H9 (cell line): Measurements from ENCODE around the gene ARHGAP22. TPM values are rescaled to one million over a fixed set of nuclear protein-coding genes. Genes with fewer than 3 reads are reported as not detected.

Source experiments
- DNase-seq: peaks from one replicate; pipeline ENCODE4 v3.0.0-alpha.2; 2017
- H2AFZ ChIP-seq: one replicate; pipeline ENCODE4 v1.6.1; 2013; ENCODE audit warnings: mild to moderate bottlenecking, low read length, control low read depth, moderate library complexity
- H2AK5ac ChIP-seq: 2 replicates; pipeline ENCODE4 v1.6.1; 2013; ENCODE audit warnings: low read length, control low read depth, mixed read lengths; ENCODE audit not compliant: insufficient read length
- H2BK120ac ChIP-seq: one replicate; pipeline ENCODE4 v1.6.1; 2013; ENCODE audit warnings: low read depth, mild to moderate bottlenecking, low read length, control low read depth, inconsistent platforms; ENCODE audit not compliant: poor library complexity, severe bottlenecking
- H2BK12ac ChIP-seq: 2 replicates; pipeline ENCODE4 v1.6.1; 2013; ENCODE audit warnings: low read length, control low read depth, mixed read lengths, low read depth; ENCODE audit not compliant: insufficient read length
- H2BK15ac ChIP-seq: 2 replicates; pipeline ENCODE4 v1.6.1; 2013; ENCODE audit warnings: low read depth, low read length, control low read depth
- H2BK20ac ChIP-seq: one replicate; pipeline ENCODE4 v1.6.1; 2013; ENCODE audit warnings: low read depth, mild to moderate bottlenecking, low read length, control low read depth, inconsistent platforms; ENCODE audit not compliant: poor library complexity, severe bottlenecking
- H2BK5ac ChIP-seq: 2 replicates; pipeline ENCODE4 v1.6.1; 2013; ENCODE audit warnings: low read length, control low read depth, mixed read lengths; ENCODE audit not compliant: insufficient read length
- H3K14ac ChIP-seq: 2 replicates; pipeline ENCODE4 v1.6.1; 2013; ENCODE audit warnings: low read length, control low read depth; ENCODE audit not compliant: insufficient read depth
- H3K18ac ChIP-seq: 2 replicates; pipeline ENCODE4 v1.6.1; 2013; ENCODE audit warnings: low read depth, mild to moderate bottlenecking, mixed read lengths, low read length, control low read depth; ENCODE audit not compliant: insufficient read length
- H3K23ac ChIP-seq: 2 replicates; pipeline ENCODE4 v1.6.1; 2013; ENCODE audit warnings: low read length, control low read depth, mixed read lengths, low read depth; ENCODE audit not compliant: insufficient read length
- H3K23me2 ChIP-seq: 2 replicates; pipeline ENCODE4 v1.6.1; 2013; ENCODE audit warnings: low read depth, mild to moderate bottlenecking, mixed read lengths, low read length, control low read depth; ENCODE audit not compliant: insufficient read length, poor library complexity, severe bottlenecking
- H3K27ac ChIP-seq: 2 replicates; pipeline ENCODE4 v1.5.1; 2013; ENCODE audit warnings: low read length, control low read depth, mixed read lengths, low read depth; ENCODE audit not compliant: insufficient read length
- H3K27me3 ChIP-seq: 2 replicates; pipeline ENCODE4 v1.6.1; 2013; ENCODE audit warnings: low read length, control low read depth, inconsistent platforms; ENCODE audit not compliant: insufficient read depth
- H3K4ac ChIP-seq: 2 replicates; pipeline ENCODE4 v1.6.1; 2013; ENCODE audit warnings: low read depth, mild to moderate bottlenecking, control low read depth, inconsistent platforms, low read length, moderate library complexity
- H3K4me1 ChIP-seq: 2 replicates; pipeline ENCODE4 v1.6.1; 2013; ENCODE audit warnings: low read length, control low read depth, inconsistent platforms; ENCODE audit not compliant: insufficient read depth
- H3K4me2 ChIP-seq: 2 replicates; pipeline ENCODE4 v1.6.1; 2013; ENCODE audit warnings: low read length, control low read depth, mixed read lengths; ENCODE audit not compliant: insufficient read length, insufficient read depth
- H3K56ac ChIP-seq: 2 replicates; pipeline ENCODE4 v1.6.1; 2013; ENCODE audit warnings: low read depth, mild to moderate bottlenecking, mixed read lengths, low read length, control low read depth; ENCODE audit not compliant: insufficient read length
- H3K79me1 ChIP-seq: 2 replicates; pipeline ENCODE4 v1.6.1; 2013; ENCODE audit warnings: low read depth, mild to moderate bottlenecking, moderate library complexity, low read length, control low read depth, inconsistent platforms; ENCODE audit not compliant: insufficient read depth, poor library complexity, severe bottlenecking
- H3K79me2 ChIP-seq: 2 replicates; pipeline ENCODE4 v1.6.1; 2013; ENCODE audit warnings: low read length, control low read depth, inconsistent platforms; ENCODE audit not compliant: insufficient read depth
- H3K9ac ChIP-seq: 2 replicates; pipeline ENCODE4 v1.6.1; 2013; ENCODE audit warnings: low read length, control low read depth, mixed read lengths; ENCODE audit not compliant: insufficient read length; ENCODE audit errors: extremely low read depth
- H3K9me3 ChIP-seq: one replicate; pipeline ENCODE4 v1.6.1; 2013; ENCODE audit warnings: low read depth, low read length, inconsistent platforms; ENCODE audit not compliant: control insufficient read depth
- H3T11ph ChIP-seq: one replicate; pipeline ENCODE4 v1.6.1; 2013; ENCODE audit warnings: mild to moderate bottlenecking, low read length, control low read depth, inconsistent platforms
- H4K20me1 ChIP-seq: one replicate; pipeline ENCODE4 v1.6.1; 2013; ENCODE audit not compliant: control insufficient read depth, insufficient read length, insufficient read depth
- H4K5ac ChIP-seq: 2 replicates; pipeline ENCODE4 v1.6.1; 2013; ENCODE audit warnings: low read depth, mild to moderate bottlenecking, mixed read lengths, low read length, control low read depth; ENCODE audit not compliant: insufficient read length
- H4K8ac ChIP-seq: replicated peaks from 2 replicates; pipeline ENCODE4 v1.6.1; 2013; ENCODE audit warnings: low read length, control low read depth, mixed read lengths, low read depth; ENCODE audit not compliant: insufficient read length
- H4K91ac ChIP-seq: 2 replicates; pipeline ENCODE4 v1.6.1; 2013; ENCODE audit warnings: low read depth, mild to moderate bottlenecking, moderate library complexity, mixed read lengths, low read length, control low read depth; ENCODE audit not compliant: insufficient read length
- H3K27ac Mint-ChIP-seq, 3 experiments: 2 replicates in 2 of 3; 3 replicates in 1 of 3; pipeline ENCODE4 v1.8.0; 2020 to 2021; ENCODE audit warnings: mixed read lengths in 3 of 3, mild to moderate bottlenecking in 1 of 3, moderate library complexity in 1 of 3
- H3K27me3 Mint-ChIP-seq: 2 replicates; pipeline ENCODE4 v1.8.0; 2021; ENCODE audit warnings: low read depth, mild to moderate bottlenecking, moderate library complexity, mixed read lengths
- H3K36me3 Mint-ChIP-seq, 3 experiments: 2 replicates in 2 of 3; 3 replicates in 1 of 3; pipeline ENCODE4 v1.8.0; 2020 to 2021; ENCODE audit warnings: low read depth in 3 of 3, mixed read lengths in 3 of 3; ENCODE audit not compliant: insufficient read depth in 1 of 3
- H3K4me1 Mint-ChIP-seq, 2 experiments: 2 replicates each; pipeline ENCODE4 v1.8.0; 2020; ENCODE audit warnings: mixed read lengths in 2 of 2
- H3K4me3 Mint-ChIP-seq, 2 experiments: 2 replicates in 1 of 2; 3 replicates in 1 of 2; pipeline ENCODE4 v1.8.0; 2020 to 2021; ENCODE audit warnings: mild to moderate bottlenecking in 2 of 2, mixed read lengths in 2 of 2, moderate library complexity in 1 of 2
- H3K9me3 Mint-ChIP-seq, 2 experiments: 2 replicates in 1 of 2; 3 replicates in 1 of 2; pipeline ENCODE4 v1.8.0; 2020; ENCODE audit warnings: mild to moderate bottlenecking in 2 of 2, mixed read lengths in 2 of 2, moderate library complexity in 1 of 2
- WGBS: extraction: QIAGEN DNeasy Blood & Tissue Kit; methylation state at CpG from one replicate; pipeline ENCODE4 v1.1.7; 2013; ENCODE audit warnings: missing lambda C conversion rate, low lambda C conversion rate, mixed read lengths; ENCODE audit not compliant: insufficient read length; ENCODE audit errors: extremely low coverage; 5-methylcytosine and 5-hydroxymethylcytosine counted together
- total RNA-seq: library from RNA; stranded (reverse); gene quantifications from 2 replicates; pipeline ENCODE4 v1.2.1, GENCODE V29; 2021
- TF ChIP-seq, protein P1 (sequence below): fragments of 200-600 bp; sonication (generic); conservative IDR thresholded peaks from 3 replicates; pipeline ENCODE4 v1.8.0; 2021; ENCODE audit warnings: antibody characterized with exemption, mild to moderate bottlenecking

The ARHGAP22 gene
- total RNA-seq, 1 experiment from 2014 or later, result 7.4 TPM

DNA sequence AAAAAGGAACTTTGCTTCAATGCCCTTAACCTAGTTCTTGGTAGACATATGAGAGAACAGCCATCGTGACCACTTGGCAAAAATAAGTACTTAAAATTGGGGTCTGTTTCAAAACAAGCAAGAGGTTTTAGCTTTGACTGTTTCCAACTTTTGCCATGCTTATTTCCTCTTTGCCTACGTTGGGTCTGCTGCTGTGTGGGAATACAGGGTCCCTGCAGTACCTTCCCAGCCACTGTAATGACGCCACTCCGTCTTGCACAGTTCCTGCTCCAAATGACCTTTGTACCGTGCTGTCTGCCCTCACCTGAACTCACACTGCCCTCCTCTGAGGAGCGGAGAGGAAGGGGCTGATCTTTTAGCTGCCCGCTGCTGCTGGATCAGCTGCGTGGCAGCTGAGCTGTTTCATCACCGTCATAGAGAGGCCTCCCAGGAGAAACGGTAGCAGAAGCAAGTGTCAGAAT lies 165.3 kb downstream of the ARHGAP22 start:
- Histone ChIP-seq H3K23ac (no peak overlapping the region), H4K91ac (no peak overlapping the region), H4K20me1 (no peaks in the 10 kb centered on the region), H3K18ac (no peak overlapping the region), H3K4me2 (no peak overlapping the region), H3K9ac (no peak overlapping the region), H4K8ac (no peak overlapping the region), H2BK20ac (no peak overlapping the region), H2BK5ac (no peak overlapping the region), H2AFZ (no peak overlapping the region), H2BK15ac (no peak overlapping the region), H3K79me1 (no peaks in the 10 kb centered on the region), H2BK12ac (no peak overlapping the region), H2BK120ac (no peak overlapping the region), H3K9me3 (no peaks in the 10 kb centered on the region), H3K23me2 (no peaks in the 10 kb centered on the region), H3K56ac (no peak overlapping the region), H4K5ac (no peak overlapping the region), H3K14ac (no peak overlapping the region), H3K4ac (no peak overlapping the region), H3K79me2 (no peaks in the 10 kb centered on the region), H3K27ac (no peak overlapping the region), H3T11ph (no peak overlapping the region), H3K27me3 (no peaks in the 10 kb centered on the region), H2AK5ac (no peak overlapping the region), H3K4me1 (no peaks in the 10 kb centered on the region)
- Mint-ChIP-seq H3K9me3 (no peaks in the 10 kb centered on the region), H3K27ac (no peak overlapping the region), H3K4me1 (peaks cover 14% of the 10 kb centered on the region in 2 experiments), H3K4me3 (no peak overlapping the region), H3K36me3 (peaks cover 0 to 2% (median 0%) of the 10 kb centered on the region in 3 experiments; a peak in 2 of 7 replicates), H3K27me3 (no peaks in the 10 kb centered on the region)
- TF ChIP-seq, protein P1, sequence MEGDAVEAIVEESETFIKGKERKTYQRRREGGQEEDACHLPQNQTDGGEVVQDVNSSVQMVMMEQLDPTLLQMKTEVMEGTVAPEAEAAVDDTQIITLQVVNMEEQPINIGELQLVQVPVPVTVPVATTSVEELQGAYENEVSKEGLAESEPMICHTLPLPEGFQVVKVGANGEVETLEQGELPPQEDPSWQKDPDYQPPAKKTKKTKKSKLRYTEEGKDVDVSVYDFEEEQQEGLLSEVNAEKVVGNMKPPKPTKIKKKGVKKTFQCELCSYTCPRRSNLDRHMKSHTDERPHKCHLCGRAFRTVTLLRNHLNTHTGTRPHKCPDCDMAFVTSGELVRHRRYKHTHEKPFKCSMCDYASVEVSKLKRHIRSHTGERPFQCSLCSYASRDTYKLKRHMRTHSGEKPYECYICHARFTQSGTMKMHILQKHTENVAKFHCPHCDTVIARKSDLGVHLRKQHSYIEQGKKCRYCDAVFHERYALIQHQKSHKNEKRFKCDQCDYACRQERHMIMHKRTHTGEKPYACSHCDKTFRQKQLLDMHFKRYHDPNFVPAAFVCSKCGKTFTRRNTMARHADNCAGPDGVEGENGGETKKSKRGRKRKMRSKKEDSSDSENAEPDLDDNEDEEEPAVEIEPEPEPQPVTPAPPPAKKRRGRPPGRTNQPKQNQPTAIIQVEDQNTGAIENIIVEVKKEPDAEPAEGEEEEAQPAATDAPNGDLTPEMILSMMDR, result no peak
- WGBS, result no CpG with 5 or more reads among the region's 10 CpGs
- DNase-seq, result peak; percentile 27
